GM12873 (cell line): ENCODE data around the gene SCYGR2.

Experiments
- CTCF ChIP-seq: IDR thresholded peaks from 2 replicates; pipeline ENCODE4 v1.5.1; 2012; ENCODE audit warnings: low read depth, mild to moderate bottlenecking, moderate library complexity, low read length, control low read depth; ENCODE audit not compliant: insufficient read depth; ENCODE audit errors: missing control alignments

Gene SCYGR2

DNA sequence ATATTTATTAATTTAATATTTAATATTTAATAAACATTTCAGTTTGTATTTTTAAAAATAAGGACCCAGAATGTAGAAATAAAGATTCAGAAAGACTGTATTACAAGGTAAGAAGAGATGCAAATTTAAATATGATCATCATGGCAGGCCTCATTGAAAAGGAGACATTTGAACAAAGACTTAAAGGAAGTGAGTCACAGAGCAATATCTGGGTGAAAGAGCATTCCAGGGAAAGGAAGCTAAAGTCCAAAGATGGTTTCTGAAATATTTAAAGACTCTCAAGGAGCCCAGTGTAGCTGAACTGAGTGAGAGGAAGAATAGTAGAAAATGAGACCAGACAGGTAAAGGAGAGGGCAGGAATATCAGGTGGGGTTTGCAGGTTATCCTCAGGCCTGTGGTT is 24.5 kb downstream of the SCYGR2 start:
- TF ChIP-seq CTCF, result no peak

GRCh38 chr2:227625420-227625819 is 26.7 kb downstream of the SCYGR2 start:
- no peak for TF ChIP-seq CTCF

DNA sequence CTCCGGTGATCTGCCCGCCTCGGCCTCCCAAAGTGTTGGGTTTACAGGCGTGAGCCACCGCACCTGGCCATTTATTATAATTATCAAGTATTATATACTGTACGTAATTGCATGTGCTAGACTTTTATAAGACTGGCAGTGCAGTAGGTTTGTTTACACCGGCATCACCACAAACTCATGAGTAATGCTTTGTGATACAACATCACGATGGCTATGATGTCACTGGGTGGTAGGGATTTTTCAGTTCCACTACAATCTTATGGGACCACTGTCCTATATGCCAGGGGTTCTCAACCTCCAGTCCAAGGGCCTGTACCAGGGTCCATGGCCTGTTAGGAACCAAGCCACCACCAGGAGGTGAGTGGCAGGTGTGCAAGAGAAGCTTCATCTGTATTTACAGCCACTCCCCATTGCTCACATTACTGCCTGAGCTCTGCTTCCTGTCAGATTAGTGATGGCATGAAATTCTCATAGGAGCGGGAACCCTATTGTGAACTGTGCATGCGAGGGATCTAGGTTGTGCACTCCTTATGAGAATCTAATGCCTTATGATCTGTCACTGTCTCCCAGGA is 28.0 kb downstream of the SCYGR2 start:
- no peak for TF ChIP-seq CTCF

DNA sequence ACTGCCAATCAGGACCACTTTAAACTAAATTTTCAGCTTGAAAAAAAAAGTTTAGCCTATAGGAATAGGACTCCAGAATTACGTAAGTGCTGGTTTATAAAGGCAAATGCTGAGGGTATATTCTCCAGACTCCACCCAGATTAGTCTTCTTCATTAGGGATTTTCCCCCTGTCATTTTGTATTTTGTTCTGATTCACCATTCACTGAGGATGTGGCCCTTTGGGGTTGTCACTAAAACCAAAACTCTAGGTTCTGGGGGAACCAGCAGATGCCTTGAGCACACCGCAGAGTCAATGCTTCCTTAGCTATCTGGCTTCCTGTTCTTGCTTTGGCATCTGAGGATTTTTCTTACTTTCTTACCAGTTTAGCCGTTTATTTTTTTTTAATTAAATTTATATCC is 29.1 kb downstream of the SCYGR2 start:
- TF ChIP-seq CTCF, result no peak

GRCh38 chr2:227629435-227629834 is 30.7 kb downstream of the SCYGR2 start:
- no peak for TF ChIP-seq CTCF

DNA sequence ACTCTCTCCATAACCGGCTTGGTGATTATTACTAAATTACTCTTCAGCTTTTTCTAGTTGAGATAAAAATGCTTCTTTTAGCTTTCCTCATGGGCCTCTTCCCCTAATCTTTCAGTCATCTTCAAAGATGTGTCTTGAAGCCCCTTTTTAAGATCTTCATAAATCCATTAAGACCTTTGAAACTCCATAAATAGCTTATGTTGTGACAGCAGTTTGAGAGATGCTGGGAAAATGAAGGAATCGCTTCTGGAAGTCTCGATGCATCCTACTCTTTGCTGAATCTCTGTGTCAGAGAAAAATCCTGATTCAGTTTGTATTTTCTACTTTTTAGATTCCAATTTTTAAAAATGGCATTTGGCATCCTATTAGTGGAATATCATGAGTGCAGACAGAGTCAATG is 31.6 kb downstream of the SCYGR2 start:
- no peak for TF ChIP-seq CTCF

DNA sequence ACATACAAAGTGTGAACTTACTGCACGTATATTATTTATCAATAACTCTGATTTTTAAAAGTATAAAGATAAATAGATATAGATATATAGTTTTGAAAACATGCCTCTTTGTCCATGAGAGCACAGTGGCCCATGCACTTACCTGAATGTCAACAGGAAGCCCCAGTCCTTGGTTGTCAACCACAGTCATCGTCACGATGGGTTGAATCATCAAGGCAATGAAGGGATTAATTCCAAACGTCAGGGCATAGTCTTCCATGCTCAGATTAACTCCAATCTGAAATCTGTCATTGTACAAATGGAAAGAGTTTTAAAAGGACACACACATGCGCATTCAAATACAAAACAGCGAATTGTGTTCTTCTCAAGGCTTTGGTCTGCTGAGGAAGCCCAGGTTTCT is 34.1 kb downstream of the SCYGR2 start:
- TF ChIP-seq CTCF, result no peak
